Measurements from ENCODE around the gene FHAD1. TPM values are rescaled to one million over a fixed set of nuclear protein-coding genes. Genes with fewer than 3 reads are reported as not detected.

Gene FHAD1
- total and polyA plus RNA-seq, 9 of the 15 experiments (the other 6 are each of a cell fraction or from before 2014, with no cell fraction given), result 0.32 to 2.1 (median 1.5) TPM; not detected in 1

- TF ChIP-seq AFF4 (CRISPR knock-in tag; IDR thresholded peaks at IDR 0.05), result peak; percentile 68; the same call in 1 of the 2 replicates
- TF ChIP-seq, protein P1, sequence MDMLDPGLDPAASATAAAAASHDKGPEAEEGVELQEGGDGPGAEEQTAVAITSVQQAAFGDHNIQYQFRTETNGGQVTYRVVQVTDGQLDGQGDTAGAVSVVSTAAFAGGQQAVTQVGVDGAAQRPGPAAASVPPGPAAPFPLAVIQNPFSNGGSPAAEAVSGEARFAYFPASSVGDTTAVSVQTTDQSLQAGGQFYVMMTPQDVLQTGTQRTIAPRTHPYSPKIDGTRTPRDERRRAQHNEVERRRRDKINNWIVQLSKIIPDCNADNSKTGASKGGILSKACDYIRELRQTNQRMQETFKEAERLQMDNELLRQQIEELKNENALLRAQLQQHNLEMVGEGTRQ (CRISPR knock-in tag; IDR thresholded peaks at IDR 0.05), result peak; percentile 68
- no peak for TF ChIP-seq ZNF699 (CRISPR knock-in tag; IDR thresholded peaks at IDR 0.05; ENCODE audit: insufficient replicate concordance)
- no peak for TF ChIP-seq ZBTB17 (CRISPR knock-in tag; IDR thresholded peaks at IDR 0.05)
- TF ChIP-seq GTF2B (IDR thresholded peaks at IDR 0.05; ENCODE audit: extremely low read depth, insufficient read length), result no peak
- no peak for TF ChIP-seq DLX4 (CRISPR knock-in tag; IDR thresholded peaks at IDR 0.05)
- no peak for TF ChIP-seq ZNF134 (CRISPR knock-in tag; conservative IDR thresholded peaks at IDR 0.05)
- TF ChIP-seq, protein P2, sequence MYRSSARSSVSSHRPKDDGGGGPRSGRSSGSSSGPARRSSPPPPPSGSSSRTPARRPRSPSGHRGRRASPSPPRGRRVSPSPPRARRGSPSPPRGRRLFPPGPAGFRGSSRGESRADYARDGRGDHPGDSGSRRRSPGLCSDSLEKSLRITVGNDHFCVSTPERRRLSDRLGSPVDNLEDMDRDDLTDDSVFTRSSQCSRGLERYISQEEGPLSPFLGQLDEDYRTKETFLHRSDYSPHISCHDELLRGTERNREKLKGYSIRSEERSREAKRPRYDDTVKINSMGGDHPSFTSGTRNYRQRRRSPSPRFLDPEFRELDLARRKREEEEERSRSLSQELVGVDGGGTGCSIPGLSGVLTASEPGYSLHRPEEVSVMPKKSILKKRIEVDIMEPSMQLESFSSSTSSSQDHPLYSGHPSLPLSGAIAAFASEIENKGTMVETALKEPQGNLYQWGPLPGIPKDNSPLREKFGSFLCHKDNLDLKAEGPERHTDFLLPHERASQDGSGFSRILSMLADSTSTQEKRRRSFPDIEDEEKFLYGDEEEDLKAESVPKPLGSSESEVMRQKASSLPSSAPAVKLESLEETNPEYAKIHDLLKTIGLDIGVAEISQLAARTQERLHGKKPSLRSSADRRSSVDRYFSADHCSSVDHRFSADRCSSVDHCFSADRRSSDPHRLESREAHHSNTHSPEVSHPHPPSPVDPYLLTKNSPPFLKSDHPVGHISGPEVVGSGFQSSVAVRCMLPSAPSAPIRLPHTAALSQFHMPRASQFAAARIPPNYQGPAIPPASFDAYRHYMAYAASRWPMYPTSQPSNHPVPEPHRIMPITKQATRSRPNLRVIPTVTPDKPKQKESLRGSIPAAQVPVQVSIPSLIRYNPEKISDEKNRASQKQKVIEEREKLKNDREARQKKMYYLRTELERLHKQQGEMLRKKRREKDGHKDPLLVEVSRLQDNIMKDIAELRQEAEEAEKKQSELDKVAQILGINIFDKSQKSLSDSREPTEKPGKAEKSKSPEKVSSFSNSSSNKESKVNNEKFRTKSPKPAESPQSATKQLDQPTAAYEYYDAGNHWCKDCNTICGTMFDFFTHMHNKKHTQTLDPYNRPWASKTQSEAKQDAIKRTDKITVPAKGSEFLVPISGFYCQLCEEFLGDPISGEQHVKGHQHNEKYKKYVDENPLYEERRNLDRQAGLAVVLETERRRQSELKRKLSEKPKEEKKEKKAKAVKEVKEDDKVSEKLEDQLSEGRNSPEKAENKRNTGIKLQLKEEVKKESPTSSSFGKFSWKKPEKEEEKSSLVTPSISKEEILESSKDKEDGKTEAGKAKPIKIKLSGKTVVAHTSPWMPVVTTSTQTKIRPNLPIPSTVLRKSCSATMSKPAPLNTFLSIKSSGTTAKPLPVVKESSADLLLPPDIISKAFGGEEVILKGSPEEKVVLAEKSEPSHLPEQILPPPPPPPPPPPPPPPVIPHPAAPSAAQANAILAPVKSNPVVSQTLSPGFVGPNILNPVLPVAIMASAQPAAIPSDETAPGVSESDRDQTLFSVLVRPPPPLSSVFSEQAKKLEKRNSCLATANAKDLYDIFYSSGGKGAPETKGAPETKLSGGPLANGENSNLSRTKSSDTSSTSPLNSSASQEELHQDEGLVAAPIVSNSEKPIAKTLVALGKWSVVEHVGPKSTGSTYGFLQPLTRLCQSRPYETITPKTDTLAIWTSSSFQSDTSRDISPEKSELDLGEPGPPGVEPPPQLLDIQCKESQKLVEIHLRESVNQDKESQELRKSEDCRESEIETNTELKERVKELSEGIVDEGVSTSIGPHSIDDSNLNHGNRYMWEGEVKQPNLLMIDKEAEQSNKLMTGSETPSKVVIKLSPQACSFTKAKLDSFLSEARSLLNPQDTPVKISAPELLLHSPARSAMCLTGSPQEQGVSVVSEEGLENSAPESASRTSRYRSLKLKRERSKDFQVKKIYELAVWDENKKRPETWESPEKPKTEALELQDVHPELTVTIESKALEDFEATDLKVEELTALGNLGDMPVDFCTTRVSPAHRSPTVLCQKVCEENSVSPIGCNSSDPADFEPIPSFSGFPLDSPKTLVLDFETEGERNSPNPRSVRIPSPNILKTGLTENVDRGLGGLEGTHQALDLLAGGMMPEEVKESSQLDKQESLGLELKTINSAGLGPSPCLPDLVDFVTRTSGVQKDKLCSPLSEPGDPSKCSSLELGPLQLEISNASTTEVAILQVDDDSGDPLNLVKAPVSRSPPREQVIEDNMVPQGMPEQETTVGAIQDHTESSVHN (IDR thresholded peaks at IDR 0.05; ENCODE audit: borderline replicate concordance in 1 of 2, low read depth in 1 of 2), result peak in 1 of 2 experiments; percentile 70; a peak in 1 of 4 replicates
- TF ChIP-seq HDAC2 (IDR thresholded peaks at IDR 0.05), result peak; percentile 91
- peak; percentile 87 for TF ChIP-seq ZNF584 (CRISPR knock-in tag; IDR thresholded peaks at IDR 0.05; ENCODE audit: low read depth)
- no peak for TF ChIP-seq ZNF274 (IDR thresholded peaks at IDR 0.05; ENCODE audit: borderline replicate concordance, low read depth, low read length)
Measured at GRCh38 chr1:15260418-15261154, 13.6 kb downstream of the FHAD1 start (continued).

Measured in K562 (cell line).